Activated CD8-positive, alpha-beta memory T cell treated with anti-CD3 and anti-CD28 coated beads, Interleukin-2, amount 50 U/mL, for 4 hours (primary cell): Measurements from ENCODE around the gene PLP2.
A peak's percentile ranks its signal among the peaks of the same experiment; 100 is the strongest.
"Not testable (repeated sequence)": the region's sequence is repeated elsewhere in the genome, so short reads cannot be mapped to it uniquely, and the experiment has no call there.

Experiments used
- DNase-seq: peaks from one replicate; pipeline ENCODE4 v3.0.0-alpha.2; 2020

PLP2 gene

DNA sequence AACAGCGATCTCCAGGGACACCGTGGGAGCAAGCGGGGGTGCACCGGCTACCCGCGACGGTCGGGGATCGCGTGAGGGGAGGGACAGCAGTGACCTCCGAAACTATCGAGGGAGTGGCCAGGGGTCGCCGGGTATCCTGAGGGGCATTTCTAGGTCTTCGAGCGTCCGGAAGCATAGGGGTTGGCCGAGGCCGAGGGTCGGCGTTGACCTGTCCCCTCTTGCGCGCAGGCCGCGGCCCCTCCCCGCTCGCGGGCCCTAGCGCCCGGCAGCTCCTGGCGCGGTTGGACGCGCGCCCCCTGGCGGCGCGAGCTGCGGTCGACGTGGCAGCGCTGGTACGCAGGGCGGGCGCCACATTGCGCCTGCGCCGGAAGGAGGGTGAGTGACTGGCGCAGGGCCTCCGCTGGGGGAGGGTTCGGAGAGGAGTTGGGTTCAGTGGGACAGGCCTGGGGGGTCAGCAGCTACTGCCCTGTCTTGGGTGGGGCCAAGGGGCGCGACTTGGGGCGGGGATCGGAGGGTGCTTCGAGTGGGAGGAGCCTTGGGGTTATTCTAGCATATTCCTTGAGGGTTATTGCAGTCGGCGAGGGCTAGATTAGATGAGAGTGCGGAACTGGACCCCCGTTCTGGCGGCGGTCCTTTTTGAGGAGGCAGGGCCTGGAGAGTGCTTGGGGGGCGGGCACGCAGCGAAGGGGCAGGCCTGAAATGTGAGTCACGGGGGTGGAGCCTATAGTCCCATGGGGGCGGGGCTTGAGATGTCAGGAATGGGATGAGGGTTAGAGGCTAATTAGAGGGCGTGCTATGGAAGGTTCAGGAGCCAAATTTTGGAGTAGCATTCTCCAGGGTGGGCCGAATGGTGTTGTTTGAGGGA, 7.9 kb upstream of the PLP2 start:
- peak; percentile 79 for DNase-seq

DNA sequence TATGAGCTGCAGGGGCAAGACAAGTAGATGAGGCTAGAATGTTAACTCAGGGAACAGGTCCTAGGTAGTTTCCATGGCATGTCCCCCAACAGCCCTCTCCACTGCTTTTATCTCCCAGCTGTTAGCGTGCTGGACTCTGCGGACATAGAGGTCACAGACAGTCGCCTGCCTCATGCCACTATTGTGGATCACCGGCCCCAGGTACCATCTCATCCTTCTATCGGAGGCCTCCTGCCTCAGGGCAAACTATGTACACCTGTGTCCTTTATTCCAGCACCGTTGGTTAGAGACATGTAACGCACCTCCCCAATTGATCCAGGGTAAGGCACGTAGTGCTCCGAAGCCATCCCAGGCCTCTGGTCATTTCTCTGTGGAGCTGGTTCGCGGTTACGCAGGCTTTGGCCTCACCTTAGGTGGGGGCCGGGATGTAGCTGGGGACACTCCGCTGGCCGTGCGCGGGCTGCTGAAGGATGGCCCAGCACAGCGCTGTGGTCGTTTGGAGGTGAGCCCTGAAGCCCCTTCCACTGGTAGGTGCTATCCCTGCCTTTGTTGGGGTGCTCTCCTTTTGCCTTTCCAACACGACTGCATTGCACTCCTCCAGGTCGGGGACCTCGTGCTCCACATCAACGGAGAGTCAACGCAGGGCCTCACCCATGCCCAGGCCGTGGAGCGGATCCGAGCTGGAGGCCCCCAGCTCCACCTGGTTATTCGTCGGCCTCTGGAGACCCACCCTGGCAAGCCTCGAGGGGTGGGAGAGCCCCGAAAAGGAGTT, 6.9 kb upstream of the PLP2 start:
- DNase-seq, result no peak

DNA sequence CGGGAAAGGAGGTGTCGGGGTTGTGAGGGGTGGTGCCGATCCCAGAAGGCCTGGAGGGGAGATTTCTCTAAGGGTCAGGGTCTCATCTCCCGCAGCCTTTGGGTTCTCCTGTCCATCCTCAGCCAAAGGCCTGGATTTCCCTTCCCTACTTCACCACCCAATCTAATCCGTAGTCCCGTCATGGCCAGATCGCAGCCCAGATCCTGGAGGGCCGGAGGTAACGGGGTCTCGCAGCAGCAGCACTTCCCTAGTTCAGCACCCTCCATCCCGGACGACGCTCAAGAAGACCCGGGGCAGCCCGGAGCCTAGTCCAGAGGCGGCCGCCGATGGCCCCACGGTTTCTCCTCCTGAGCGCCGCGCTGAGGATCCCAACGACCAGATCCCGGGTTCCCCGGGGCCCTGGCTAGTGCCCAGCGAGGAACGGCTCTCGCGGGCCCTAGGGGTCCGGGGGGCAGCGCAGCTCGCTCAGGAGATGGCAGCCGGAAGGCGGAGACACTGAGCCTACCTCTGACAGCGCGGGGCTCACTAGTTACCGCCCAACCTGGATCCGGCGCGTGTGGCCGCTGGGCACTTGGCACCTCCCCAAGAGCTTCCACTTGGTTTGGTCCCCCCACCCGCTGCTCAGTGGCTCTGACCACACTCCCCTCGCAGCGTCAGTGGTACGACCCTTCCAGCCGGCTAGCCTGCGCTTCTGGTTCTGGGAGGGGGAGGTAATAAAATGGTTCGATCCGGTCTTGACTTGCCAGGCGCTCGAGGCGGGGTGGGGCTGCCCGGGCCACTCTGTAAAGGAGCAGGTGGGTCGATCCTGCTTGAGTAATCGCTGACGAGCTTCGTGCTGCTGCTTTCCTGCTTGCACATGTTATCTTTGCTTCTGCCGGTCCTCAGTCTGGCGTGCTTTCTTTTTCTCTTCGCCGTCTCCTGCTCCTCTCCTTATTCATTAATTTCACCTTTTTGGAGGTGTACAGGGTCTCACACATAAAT, 5.5 kb upstream of the PLP2 start:
- DNase-seq, result peak; percentile 63

DNA sequence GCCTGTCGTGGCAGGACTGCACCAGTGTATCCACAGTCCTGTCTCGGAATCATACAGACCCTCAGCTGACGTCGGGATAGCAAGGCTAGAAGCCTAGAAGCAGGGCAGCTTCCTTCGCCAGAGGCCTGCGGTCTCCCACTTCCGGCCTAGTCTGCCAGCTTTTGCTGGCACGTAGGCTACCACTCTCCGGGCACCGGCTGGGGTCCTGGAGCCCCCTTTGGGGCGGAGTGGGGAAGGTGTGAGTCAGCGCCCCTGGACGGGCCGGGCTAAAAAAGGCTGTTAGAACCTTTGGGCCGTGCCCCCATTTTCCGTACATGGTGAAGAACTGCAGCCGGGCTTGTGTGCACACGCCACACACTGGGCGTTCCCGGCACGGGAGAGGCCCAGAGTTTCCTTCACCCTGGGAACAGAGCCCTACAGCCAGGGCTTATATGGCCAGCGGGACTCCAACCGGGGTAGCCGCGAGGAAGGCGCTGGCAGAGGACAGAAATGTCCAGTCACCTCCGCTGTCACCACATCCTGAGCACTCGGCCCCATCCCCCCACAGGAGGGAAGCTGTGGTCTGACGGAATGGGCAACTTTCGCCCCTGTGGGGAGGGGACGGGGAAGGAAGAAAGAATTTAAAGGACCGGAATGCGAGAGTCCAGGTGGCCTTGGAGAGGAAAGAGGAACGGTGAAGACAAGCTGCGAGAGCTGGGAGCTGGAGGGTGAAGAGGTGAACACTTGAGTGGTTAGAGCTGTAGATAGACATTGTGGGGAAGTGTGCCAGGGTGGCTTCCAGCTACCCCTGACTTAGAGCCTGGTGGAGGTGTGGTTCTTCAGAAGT, 4.6 kb upstream of the PLP2 start:
- DNase-seq, result peak; percentile 64

- no peak for DNase-seq
Measured at GRCh38 chrX:49167740-49168108, 4.0 kb upstream of the PLP2 start.

- DNase-seq, result peak; percentile 67
Measured at GRCh38 chrX:49172280-49172780, 632 bp downstream of the PLP2 start.

DNA sequence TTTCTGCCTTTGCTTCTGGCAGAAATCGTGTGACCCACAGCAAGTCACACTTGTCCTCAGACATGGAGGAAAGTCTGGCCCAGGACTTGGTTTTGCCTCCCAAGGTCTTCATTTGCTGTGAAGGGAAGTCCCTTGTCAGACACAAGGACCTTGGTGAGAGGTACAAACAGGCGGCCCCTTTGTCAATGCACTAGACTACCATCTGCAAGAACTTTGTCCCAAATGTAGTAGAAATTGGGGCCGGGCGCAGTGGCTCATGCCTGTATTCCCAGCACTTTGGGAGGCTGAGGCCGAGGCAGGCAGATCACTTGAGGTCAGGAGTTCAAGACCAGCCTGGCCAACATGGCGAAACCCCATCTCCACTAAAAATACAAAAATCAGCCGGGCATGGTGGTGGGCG, 1.8 kb downstream of the PLP2 start:
- not testable (repeated sequence) for DNase-seq

GRCh38 chrX:49174723-49175122, 3.0 kb downstream of the PLP2 start:
- DNase-seq, result no peak

- DNase-seq, result no peak
Measured at GRCh38 chrX:49175435-49176274, 4.0 kb downstream of the PLP2 start.

DNA sequence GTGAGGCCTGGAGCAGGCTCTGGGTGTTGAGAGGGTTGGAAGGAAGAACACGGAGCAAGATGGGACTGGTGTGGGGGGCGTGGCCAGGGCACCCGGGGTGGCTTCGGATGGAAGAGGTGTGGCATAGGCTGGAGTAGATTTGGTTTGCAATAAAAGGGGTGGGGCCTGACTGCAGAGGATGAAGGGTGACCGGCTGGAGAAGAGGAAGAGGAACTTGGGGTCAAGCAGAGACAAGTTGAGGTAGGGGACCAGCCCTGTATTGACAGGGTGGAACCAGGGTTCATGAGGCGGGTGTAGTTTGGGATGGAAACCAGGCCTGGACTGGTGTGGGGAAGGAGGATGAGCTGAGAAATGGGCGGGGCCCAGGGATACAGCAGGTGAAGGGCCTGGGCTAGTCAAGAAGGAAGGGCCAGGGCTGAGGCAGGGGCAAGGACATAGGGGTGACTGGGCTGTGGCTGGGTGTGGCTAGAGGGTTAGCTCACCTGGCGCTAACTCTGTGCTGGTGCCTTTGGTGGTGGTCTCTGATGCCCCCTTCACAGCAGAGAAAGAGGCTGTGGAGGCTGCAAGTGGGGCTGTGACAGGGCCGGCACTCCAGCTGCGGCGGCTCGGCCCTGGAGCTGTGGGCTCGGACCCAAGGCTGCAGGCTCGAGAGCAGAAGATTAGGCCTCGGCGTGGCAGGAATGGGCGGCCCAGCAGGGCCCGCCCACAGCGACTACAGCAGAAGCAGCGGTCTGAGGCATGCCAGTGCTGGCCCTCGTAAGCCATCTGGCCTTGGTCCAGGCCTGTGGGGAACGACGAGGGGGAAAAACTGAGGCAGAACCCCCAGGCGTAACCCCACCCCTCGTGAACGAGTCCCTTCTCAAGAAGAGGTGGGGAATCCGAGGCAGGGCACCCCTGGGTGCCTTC, 5.0 kb downstream of the PLP2 start:
- no peak for DNase-seq

DNA sequence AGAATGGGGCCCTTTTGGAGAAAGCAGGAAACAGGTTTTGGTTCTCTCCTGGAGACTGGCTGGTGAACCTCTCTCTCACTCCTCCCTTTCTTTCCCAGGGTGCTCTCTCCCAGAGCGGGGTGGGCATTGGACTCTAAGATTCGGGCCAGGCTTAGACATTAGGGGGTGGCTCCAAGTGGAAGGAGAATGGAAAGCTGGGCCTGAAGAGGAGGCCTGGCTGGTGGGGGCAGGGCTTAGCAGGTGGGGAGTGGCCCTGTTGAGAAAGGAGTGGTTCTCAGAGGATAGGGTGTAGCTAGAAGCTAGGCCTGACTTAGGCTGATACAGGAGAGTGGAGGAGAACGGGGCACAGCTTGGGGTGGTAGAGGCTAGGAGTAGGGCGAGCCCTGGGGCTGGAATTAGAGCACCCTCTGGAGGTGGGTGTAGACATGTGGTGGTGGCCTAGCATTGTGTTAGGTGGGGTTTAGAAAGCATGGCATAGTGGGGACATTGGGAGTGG, 5.7 kb downstream of the PLP2 start:
- no peak for DNase-seq

GRCh38 chrX:49177873-49178480, 6.3 kb downstream of the PLP2 start:
- DNase-seq, result no peak

GRCh38 chrX:49178537-49178936, 6.8 kb downstream of the PLP2 start:
- no peak for DNase-seq

- DNase-seq, result no peak
Measured at GRCh38 chrX:49179358-49179757, 7.7 kb downstream of the PLP2 start.

- DNase-seq, result no peak
Measured at GRCh38 chrX:49183701-49184281, 12.1 kb downstream of the PLP2 start.

DNA sequence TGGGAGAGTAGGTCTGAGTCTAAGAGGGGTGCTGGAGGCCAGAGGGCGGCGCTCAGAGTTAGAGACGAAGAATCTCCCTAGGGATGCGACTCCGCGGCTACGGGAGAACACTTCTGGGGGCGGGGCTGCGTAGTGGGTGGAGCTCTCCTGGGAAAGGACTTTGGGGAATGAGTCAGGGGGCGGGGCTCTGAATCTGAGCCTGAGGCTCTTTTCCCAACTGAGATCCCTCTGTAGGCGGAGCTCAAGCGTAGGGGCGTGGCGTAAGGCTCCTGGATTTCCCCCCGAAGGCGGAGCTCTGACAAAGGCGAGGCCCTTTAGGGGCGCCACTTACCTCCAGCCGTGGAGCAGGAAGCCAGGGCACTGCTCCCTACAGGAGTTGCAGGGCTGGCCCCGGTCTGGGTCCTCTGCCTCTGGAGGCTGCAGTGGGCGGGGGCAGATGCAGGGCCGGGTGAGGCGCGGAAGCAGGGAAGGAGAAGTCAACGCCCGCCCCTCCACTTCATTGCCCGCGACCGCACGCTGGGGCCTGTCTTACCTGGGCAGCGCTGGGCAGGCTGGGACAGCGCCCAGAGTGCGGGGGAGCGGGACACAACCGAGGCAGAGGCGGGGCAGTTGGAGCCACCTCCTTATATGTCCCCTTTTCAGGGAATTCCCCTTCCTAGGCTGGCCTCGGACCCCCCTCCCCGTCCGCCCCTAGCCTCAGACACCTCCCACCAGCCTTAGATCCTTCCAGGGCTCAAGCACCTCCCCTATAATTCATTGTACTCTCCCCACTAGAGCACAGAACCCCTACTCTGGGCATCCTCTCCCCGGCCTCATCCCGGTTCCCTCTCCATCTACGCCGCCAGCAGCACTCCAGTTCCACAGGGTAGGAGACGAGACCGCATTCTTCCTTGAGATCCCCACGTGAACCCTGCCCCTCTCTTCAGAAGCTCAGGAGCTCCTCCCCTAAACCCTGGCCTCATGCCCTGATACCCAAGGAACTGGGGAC, 12.9 kb downstream of the PLP2 start:
- DNase-seq, result no peak
